Activated T-cell treated with anti-CD3 and anti-CD28 coated beads, Interleukin-2, amount 50 U/mL, for 48 hours (primary cell): Measurements from ENCODE around the gene CUL4A.
A peak's percentile ranks its signal among the peaks of the same experiment; 100 is the strongest.

Source experiments
- DNase-seq, 2 experiments: peaks; one replicate each; pipeline ENCODE4 v3.0.0-alpha.2; 2020

Gene CUL4A

DNA sequence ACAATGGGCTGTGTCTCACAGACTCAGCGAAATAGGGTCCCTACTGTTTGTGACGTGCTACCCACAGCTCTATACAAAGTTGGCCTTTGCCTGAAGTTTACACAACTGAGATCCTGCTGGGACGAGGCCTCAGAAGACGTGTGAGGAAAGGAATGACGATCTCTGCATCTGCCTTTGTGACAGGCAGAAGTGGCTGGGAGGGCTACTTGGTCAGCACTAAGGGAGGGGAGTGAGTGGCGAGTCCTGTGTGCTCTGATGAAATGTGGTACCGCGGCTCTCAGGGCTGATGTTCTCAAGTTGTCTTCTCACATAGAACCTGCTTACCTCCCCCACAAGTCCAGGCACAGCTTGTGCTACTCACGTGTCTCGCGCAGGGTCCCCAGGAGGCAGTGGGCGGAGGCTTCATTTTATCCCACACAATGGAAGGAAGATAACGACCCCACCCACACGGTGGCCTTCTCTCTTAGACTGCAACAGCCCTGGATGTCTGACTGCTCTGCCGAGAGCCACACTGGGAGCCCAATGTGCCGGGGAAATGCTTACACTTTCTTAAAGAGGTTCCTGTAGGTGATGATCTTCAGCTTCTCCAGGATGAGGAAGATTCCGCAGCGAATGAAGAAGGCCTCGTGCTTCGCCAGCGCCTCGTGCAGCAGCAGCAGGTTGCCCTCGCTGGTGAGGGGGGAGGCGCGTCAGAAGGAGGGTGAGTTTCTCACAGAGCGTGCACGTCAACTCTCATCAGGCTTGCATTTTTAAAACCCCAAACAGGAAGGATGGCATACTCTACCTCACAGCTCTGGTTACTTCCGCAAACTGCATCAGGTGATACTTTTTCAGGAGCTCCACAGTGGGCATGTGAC is 29.8 kb upstream of the CUL4A start:
- DNase-seq: no peak

GRCh38 chr13:113182046-113182445 is 27.4 kb upstream of the CUL4A start:
- no peak for DNase-seq

- DNase-seq: no peak
Measured at GRCh38 chr13:113183450-113184129, 25.8 kb upstream of the CUL4A start.

GRCh38 chr13:113184568-113185440 is 24.6 kb upstream of the CUL4A start:
- peak in 1 of 2 experiments; percentile 37 for DNase-seq

- DNase-seq: no peak
Measured at GRCh38 chr13:113186061-113186900, 23.1 kb upstream of the CUL4A start.

DNA sequence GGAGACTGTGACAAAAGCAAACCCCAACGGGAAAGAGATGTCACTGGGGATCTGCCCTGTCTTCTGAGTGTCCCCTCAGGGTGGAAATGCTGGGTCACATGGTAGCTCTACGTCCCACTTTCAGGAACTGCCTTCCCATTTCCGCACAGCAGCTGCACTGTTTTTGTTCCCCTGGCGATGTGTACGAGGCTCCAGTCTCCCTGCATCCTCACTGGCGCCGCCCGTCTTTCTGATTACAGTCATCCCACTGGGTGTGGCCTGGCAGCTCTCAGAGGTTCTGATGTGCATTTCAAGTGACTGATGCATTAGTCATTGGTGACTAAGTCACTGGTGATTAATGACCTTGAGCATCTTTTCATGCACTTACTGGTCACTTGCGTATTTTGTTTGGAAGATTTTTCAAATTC is 22.1 kb upstream of the CUL4A start:
- DNase-seq: peak; percentile 80 to 81

DNA sequence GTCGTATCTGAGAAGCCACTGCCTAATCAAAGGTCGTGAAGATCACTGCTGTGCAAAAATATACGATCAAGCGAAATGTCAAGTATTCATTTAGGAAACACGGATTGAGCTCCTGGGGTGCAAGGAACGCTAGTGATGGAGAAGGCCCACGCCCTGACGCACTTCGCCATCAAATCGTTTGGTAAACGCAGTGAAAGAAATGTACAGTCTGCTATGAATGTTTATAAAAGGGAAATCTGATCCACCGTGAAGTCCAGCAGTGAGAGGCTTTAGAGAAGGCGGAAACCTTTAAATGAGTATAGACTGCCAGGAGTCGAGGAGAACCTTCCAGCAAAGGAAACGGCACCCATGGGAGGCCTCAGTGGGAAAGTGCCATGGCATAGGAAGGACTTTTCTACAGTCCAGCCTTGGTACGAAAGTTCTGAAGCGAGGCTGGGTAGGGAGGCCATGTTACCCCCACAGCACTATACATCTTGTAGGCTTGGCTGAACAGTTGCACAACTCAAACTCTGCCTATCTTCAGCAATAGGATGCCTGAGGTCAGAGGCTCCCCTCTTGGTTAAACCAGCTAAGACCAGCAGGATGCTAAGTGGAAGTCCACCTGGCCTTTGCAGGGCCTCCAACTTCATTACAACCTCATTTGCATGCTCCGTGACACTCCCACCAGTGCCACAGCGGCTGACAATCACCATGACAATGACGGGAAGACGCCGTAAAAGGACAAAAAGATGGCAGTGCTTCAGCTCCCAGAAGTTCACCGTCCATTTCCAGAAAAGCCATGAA is 21.3 kb upstream of the CUL4A start:
- no peak for DNase-seq

GRCh38 chr13:113190181-113190580 is 19.2 kb upstream of the CUL4A start:
- DNase-seq: no peak

DNA sequence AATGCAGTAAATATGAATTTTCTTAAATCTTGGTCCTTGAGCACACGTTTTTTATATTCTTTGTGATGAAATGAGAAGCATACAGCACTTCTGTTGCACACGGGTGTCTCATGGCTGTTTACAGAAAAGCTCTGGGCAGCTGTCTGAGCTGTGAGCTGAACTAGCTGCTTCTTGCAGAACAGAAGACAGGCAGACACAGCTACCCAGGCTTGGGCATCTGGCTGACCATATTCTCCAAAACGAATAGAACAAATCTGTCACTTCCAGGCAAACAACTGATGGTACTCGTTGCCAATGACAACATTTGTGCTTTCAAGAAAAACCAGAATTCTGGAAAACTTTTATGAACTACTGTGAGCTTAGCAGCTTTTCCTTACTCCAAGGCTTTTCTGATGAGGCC is 17.1 kb upstream of the CUL4A start:
- no peak for DNase-seq

- DNase-seq: no peak
Measured at GRCh38 chr13:113192902-113193301, 16.5 kb upstream of the CUL4A start.

GRCh38 chr13:113195360-113195759 is 14.1 kb upstream of the CUL4A start:
- no peak for DNase-seq

DNA sequence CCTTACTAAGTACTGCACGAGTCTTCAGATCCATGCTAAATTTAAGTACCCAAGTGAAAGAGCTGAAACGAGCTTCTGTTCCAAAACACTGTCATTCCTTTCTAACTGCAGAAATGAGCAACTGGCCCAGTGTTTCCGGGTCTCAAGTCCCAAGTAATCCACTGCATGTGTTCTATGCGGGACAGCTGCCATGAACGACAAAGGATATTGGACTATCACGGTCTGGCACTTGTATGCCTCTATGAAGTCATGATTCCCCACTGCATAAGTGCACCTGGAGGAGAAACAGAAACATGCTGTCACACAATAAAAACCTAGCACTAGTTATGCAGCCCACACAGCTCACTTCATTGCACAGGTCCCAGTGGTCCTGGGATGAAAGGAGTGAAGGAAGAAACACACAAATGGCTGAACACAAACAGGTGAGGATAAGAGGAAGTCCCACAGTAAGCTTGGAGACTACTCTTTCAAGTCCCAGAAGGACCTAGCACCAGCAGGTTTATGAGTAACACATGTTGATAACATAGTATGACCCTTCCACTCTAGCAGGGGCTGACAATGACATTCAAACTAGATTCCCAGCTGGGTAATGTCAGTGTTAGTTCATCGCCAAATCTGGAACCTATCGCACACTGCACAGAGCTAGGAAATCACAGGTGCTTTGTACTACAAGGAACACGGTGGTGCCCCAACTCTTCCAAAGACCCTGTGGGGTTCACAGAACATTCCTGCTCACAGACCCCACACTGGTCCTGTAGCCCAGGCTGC is 12.3 kb upstream of the CUL4A start:
- no peak for DNase-seq

GRCh38 chr13:113201815-113202214 is 7.6 kb upstream of the CUL4A start:
- DNase-seq: no peak

DNA sequence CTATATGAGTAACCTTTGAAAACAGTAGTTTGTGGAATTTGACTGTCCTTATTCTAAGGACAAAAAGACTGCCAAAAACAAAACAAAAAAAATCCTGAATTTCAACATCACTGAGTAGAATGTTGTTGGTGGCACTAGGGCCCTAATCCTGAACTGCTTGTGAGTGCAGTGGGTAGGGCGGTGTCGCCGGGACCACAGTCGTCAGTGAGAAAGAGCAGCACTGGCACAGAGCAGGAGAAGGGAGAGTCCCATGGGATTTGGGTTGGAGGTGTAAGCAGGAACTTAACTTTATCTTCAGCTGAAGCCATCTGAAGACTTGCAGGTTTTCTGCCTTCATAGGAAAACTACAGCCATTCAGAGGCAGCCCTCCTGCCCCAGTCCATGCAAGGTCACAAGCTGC is 6.5 kb upstream of the CUL4A start:
- no peak for DNase-seq

- DNase-seq: no peak
Measured at GRCh38 chr13:113203507-113204377, 5.7 kb upstream of the CUL4A start.

DNA sequence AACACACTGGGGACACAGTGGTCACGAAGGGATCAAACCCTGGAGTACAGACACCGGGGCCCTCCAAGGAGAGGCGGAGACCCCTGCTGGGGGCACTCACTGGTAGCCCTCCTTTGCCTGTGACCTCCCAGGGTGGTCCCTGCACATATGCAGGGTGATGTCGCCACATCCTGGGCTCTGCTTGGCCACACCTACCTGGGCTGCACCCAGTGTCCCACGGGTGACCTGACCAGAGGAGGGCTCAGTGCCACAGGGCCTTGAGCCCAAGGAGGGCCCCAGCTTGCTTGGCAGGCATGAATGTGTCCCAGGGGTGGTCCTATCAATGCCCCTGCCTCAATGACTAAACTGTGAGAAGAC is 5.1 kb upstream of the CUL4A start:
- DNase-seq: no peak

GRCh38 chr13:113205428-113205931 is 3.9 kb upstream of the CUL4A start:
- DNase-seq: no peak

DNA sequence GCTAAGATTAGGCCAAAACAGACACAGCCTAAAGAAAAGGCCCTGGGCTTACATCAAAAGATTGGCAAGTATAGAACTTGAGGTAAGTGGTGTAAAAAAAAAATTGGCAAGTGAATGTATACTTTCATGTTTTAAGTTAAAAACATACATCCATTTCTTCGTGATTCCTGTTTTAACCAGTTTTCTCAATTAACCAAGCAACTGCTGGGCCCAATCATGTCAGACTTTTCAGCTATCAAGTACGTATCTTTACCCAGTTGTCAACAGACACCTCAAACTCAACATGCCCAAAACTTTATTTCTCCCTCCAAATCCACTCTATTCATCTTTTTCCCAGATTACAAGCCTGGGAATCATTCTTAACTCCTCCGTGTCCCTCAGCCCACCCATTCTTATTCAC is 2.0 kb upstream of the CUL4A start:
- DNase-seq: no peak

DNA sequence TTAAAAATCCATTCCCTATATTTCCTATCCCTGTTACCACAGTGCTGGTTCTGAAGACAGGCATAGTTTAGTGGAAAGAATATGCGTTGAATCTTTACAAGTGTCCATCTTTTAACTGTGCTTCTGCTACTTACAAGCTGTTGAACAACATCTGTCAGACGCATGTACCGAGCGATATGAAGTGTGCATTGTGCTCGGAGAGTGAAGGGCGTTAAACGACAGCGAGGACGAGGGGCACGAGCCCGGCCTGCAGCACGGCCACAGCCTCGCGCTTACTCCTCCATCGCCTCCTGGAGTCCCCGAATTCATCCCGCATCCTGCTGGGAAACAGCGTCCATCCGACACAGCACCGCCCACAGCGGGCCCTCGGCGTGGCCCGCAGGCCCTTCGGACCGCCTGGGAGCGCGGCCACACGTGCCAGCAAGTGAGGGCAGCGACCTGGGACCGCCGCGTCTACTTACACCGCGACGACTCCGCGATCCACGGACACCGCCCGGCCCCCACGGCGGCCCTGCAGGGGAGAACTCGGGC is 1.5 kb upstream of the CUL4A start:
- peak in 1 of 2 experiments; percentile 42 for DNase-seq
